ENCODE measurements around the gene PRR18. TPM values are rescaled to one million over a fixed set of nuclear protein-coding genes. Genes with fewer than 3 reads are reported as not detected.
A peak's percentile ranks its signal among the peaks of the same experiment; 100 is the strongest.

The PRR18 gene
- total RNA-seq, 2 experiments from 2014 or later = not detected

GRCh38 chr6:166257911-166258318 is 50.3 kb downstream of the PRR18 start:
- POLR2A ChIA-PET = interaction anchor here (0.7 to 1.9 kb wide), 5 partner anchors 9 to 24 kb away, joined by 3 to 5 read pairs (median 4); no protein-coding TSS in a partner anchor
- peak overlapping the region; percentile 23 for H3K27ac Mint-ChIP-seq
- peak; percentile 47 for DNase-seq
- H3K4me1 Mint-ChIP-seq = peaks cover 38% of the 10 kb centered on the region
- H3K36me3 Mint-ChIP-seq (ENCODE audit: low read depth) = peaks cover 4% of the 10 kb centered on the region
- H3K4me3 Mint-ChIP-seq = no peak overlapping the region
- CTCF ChIA-PET = interaction anchor here (1.7 to 3.7 kb wide), 2 partner anchors 18 to 22 kb away, joined by 4 to 23 read pairs; no protein-coding TSS in a partner anchor
- H3K27me3 Mint-ChIP-seq = peaks cover 42% of the 10 kb centered on the region
- no peaks in the 10 kb centered on the region for H3K9me3 Mint-ChIP-seq

Other genes starting within 250 kb of the PRR18 start
- not detected for gene TBXT, start 140.5 kb downstream of the PRR18 start, total RNA-seq
- gene SFT2D1, start 34.2 kb upstream of the PRR18 start, total RNA-seq = 10 to 100 TPM; 70.0 to 72.0 TPM
- 10 to 100 TPM; 23.0 to 24.1 TPM for gene MPC1, start 74.5 kb upstream of the PRR18 start, total RNA-seq

Data from activated CD4-positive, alpha-beta memory T cell treated with anti-CD3 and anti-CD28 coated beads, Interleukin-2, amount 10 ng/mL, durations not matched to agents 7 days and 5 days (primary cell).